ENCODE data around the gene MYBPH. TPM values are rescaled to one million over a fixed set of nuclear protein-coding genes. Genes with fewer than 3 reads are reported as not detected.

The MYBPH gene
- total and polyA plus RNA-seq, 2 donors (not counting 3 experiments of a cell fraction or from before 2014, with no cell fraction given): not detected

GRCh38 chr1:203176273-203177035, 828 bp upstream of the MYBPH start:
- intact Hi-C loops (cut with micrococcal nuclease): no loop called here
- H3K9me3 ChIP-seq (replicated peaks; ENCODE audit: control insufficient read depth, insufficient read depth, low read length): no peaks in the 10 kb centered on the region
- H3K27ac ChIP-seq (ENCODE audit: insufficient read depth, low read depth, low read length): no peak overlapping the region

More at GRCh38 chr1:203176273-203177035, 828 bp upstream of the MYBPH start:
- Histone ChIP-seq H3K4me1 (ENCODE audit: control insufficient read depth, extremely low read depth, insufficient read depth, low read length) (peaks cover 6% of the 10 kb centered on the region), H3K9ac (replicated peaks; ENCODE audit: extremely low read depth, insufficient read depth, low read length) (no peak overlapping the region), H3K36me3 (ENCODE audit: control insufficient read depth in 2 of 2, extremely low read depth in 1 of 2, insufficient read depth in 2 of 2, low read length in 2 of 2) (no peaks in the 10 kb centered on the region), H2AFZ (ENCODE audit: low read depth, low read length) (no peak overlapping the region), H3K4me3 (replicated peaks in 1 of 3; ENCODE audit: insufficient read depth in 1 of 3, low read depth in 1 of 3, low read length in 3 of 3) (no peak overlapping the region), H3K9me1 (replicated peaks; ENCODE audit: control insufficient read depth, extremely low read depth, insufficient read depth, low read length) (no peaks in the 10 kb centered on the region), H3K27me3 (ENCODE audit: control insufficient read depth in 2 of 2, insufficient read depth in 2 of 2, low read length in 2 of 2) (no peaks in the 10 kb centered on the region), H3K79me2 (ENCODE audit: control insufficient read depth, insufficient read depth, low read length) (no peaks in the 10 kb centered on the region), H3K4me2 (ENCODE audit: insufficient read depth, low read length) (no peak overlapping the region), H4K20me1 (replicated peaks; ENCODE audit: control insufficient read depth, extremely low read depth, insufficient read depth, low read length) (no peaks in the 10 kb centered on the region)
- BruUV-seq (replicated peaks): no TSS peak
- FAIRE-seq (no peak), DNase-seq (ENCODE audit: low read depth, low spot score) (no peak)
- dilution Hi-C loops (cut with MboI; ENCODE audit: extremely low pct_ligation_motif_present, low sequenced_read_pairs): no loop called here
- ChIA-PET CTCF (interaction anchor here (1.2 to 3.6 kb wide), 5 partner anchors 10 to 137 kb away, joined by 3 to 17 read pairs (median 4); no protein-coding TSS in a partner anchor), POLR2A (no interaction called here)
- TF ChIP-seq GATA2 (IDR thresholded peaks at IDR 0.05; ENCODE audit: insufficient read depth, insufficient read length, low read depth, low read length): no peak
- TF ChIP-seq MAX (IDR thresholded peaks at IDR 0.05; ENCODE audit: insufficient read depth, insufficient read length): no peak
- no peak for TF ChIP-seq POLR2A (IDR thresholded peaks at IDR 0.05; ENCODE audit: low read depth, low read length)
- TF ChIP-seq EZH2 (IDR thresholded peaks at IDR 0.05; ENCODE audit: borderline replicate concordance, low read depth, low read length, severe bottlenecking): no peak
- no peak for TF ChIP-seq MYC (IDR thresholded peaks at IDR 0.05; ENCODE audit: low read depth, low read length)
- TF ChIP-seq JUN (IDR thresholded peaks at IDR 0.05; ENCODE audit: borderline replicate concordance, insufficient read depth, insufficient read length, low read depth): no peak
- no peak for TF ChIP-seq FOS (IDR thresholded peaks at IDR 0.05; ENCODE audit: borderline replicate concordance, insufficient read depth, low read length)
- TF ChIP-seq POLR2AphosphoS5 (IDR thresholded peaks at IDR 0.05; ENCODE audit: insufficient read depth, low read depth, low read length): no peak
- TF ChIP-seq CTCF (IDR thresholded peaks at IDR 0.05; ENCODE audit: extremely low read depth in 1 of 2, insufficient read depth in 1 of 2, low read depth in 1 of 2, low read length in 2 of 2): no peak

Measured in endothelial cell of umbilical vein (primary cell).